ENCODE measurements around the gene ACAP3.

GRCh38 chr1:1336931-1337792 is 29.4 kb upstream of the ACAP3 start:
- no peak for TF ChIP-seq CTCF (IDR thresholded peaks at IDR 0.05; ENCODE audit: insufficient read depth, low read length)
- TF ChIP-seq POLR2AphosphoS5 (IDR thresholded peaks at IDR 0.05; ENCODE audit: low read depth) = no peak
- TF ChIP-seq SPI1 (IDR thresholded peaks at IDR 0.05; ENCODE audit: borderline replicate concordance, low read depth) = no peak
- no peak for TF ChIP-seq GABPA (IDR thresholded peaks at IDR 0.05; ENCODE audit: low read depth)

Measured in HL-60 (cell line).